ENCODE data around the gene KCNE2.
A peak's percentile ranks its signal among the peaks of the same experiment; 100 is the strongest.

DNA sequence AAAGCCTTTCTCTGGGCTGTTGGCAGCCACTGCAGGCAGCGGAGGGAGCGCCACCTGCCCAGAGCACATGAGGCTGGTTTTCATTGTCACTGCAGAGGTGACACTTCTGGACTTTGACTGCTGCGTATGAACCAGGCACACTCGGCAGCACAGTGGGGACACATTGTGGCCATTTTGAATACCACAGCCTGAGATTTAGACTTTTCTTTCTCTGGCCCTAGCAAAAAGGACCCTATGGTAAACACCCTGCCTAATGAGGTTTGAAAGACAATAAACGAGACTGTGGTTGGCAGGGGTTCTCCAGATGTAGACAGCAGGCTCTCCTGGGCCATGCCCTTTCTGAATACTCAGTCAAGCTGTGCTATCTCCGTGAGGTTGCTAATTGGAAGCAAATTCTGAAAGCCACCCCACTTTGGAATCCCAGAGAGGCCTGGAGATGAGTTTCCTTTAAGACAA is 12.0 kb upstream of the KCNE2 start:
- peak; percentile 37 to 69 (median 52) for TF ChIP-seq CTCF (IDR thresholded peaks at IDR 0.05 in 4 of 5, conservative IDR thresholded peaks at IDR 0.05 in 1 of 5)
- TF ChIP-seq POLR2A (IDR thresholded peaks at IDR 0.05) = no peak
